Measurements from ENCODE around the gene BABAM1. TPM values are rescaled to one million over a fixed set of nuclear protein-coding genes. Genes with fewer than 3 reads are reported as not detected.

The BABAM1 gene
- total and polyA plus RNA-seq, 9 of the 15 experiments (the other 6 are each of a cell fraction or from before 2014, with no cell fraction given), result 14.7 to 160 (median 113) TPM

DNA sequence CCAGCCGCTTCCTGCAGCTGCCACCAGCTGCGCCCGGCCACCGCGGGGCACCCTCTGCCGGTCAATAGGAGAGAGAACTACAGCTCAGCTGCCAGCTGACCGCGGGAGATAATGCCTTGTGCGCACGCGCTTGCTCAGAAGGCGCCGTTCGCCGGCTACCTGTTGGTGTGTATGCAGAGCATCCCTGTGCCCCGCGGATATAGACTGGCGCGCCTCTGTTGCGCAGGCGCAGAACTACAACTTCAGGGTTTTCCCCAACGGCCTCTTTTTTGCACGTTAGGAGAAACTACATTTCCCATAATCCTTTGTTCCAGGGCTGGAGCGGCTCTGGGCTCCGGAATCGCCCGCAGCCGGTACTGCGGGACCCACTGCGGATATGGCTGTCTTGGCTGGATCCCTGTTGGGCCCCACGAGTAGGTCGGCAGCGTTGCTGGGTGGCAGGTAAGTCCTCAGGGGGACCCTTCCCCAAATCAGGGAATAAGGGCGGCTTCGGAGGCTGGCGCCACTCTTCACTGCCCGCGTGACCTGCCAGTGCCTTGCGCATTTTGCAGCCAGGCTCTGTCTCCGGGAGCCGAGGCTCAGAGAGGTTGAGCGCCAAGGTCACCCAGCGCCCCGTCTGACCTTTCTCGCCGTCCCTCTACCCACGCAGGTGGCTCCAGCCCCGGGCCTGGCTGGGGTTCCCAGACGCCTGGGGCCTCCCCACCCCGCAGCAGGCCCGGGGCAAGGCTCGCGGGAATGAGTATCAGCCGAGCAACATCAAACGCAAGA, 38.5 kb downstream of the BABAM1 start, which contains the start of gene MRPL34 (continued):
- TF ChIP-seq, protein P1, sequence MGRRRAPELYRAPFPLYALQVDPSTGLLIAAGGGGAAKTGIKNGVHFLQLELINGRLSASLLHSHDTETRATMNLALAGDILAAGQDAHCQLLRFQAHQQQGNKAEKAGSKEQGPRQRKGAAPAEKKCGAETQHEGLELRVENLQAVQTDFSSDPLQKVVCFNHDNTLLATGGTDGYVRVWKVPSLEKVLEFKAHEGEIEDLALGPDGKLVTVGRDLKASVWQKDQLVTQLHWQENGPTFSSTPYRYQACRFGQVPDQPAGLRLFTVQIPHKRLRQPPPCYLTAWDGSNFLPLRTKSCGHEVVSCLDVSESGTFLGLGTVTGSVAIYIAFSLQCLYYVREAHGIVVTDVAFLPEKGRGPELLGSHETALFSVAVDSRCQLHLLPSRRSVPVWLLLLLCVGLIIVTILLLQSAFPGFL (CRISPR knock-in tag; IDR thresholded peaks at IDR 0.05), result 0 out of 2 replicates have a peak, but pooled peaks have one; percentile 34
- TF ChIP-seq, protein P2, sequence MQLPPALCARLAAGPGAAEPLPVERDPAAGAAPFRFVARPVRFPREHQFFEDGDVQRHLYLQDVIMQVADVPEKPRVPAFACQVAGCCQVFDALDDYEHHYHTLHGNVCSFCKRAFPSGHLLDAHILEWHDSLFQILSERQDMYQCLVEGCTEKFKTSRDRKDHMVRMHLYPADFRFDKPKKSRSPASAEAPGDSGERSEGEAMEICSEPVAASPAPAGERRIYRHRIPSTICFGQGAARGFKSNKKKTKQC (CRISPR knock-in tag; IDR thresholded peaks at IDR 0.05), result 0 out of 2 replicates have a peak, but pooled peaks have one; percentile 18
- no peak for TF ChIP-seq KDM1A (IDR thresholded peaks at IDR 0.05)
- TF ChIP-seq HMG20A (CRISPR knock-in tag; conservative IDR thresholded peaks at IDR 0.05), result no peak
- TF ChIP-seq, protein P3, sequence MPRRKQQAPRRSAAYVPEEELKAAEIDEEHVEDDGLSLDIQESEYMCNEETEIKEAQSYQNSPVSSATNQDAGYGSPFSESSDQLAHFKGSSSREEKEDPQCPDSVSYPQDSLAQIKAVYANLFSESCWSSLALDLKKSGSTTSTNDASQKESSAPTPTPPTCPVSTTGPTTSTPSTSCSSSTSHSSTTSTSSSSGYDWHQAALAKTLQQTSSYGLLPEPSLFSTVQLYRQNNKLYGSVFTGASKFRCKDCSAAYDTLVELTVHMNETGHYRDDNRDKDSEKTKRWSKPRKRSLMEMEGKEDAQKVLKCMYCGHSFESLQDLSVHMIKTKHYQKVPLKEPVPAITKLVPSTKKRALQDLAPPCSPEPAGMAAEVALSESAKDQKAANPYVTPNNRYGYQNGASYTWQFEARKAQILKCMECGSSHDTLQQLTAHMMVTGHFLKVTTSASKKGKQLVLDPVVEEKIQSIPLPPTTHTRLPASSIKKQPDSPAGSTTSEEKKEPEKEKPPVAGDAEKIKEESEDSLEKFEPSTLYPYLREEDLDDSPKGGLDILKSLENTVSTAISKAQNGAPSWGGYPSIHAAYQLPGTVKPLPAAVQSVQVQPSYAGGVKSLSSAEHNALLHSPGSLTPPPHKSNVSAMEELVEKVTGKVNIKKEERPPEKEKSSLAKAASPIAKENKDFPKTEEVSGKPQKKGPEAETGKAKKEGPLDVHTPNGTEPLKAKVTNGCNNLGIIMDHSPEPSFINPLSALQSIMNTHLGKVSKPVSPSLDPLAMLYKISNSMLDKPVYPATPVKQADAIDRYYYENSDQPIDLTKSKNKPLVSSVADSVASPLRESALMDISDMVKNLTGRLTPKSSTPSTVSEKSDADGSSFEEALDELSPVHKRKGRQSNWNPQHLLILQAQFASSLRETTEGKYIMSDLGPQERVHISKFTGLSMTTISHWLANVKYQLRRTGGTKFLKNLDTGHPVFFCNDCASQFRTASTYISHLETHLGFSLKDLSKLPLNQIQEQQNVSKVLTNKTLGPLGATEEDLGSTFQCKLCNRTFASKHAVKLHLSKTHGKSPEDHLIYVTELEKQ (CRISPR knock-in tag; IDR thresholded peaks at IDR 0.05), result no peak
- TF ChIP-seq MYC (IDR thresholded peaks at IDR 0.05; ENCODE audit: low read depth, low read length), result peak; percentile 75
- TF ChIP-seq MYC (CRISPR knock-in tag; IDR thresholded peaks at IDR 0.05; ENCODE audit: borderline replicate concordance, low read depth), result peak; percentile 26; the same call in 1 of the 2 replicates
- TF ChIP-seq, protein P4, sequence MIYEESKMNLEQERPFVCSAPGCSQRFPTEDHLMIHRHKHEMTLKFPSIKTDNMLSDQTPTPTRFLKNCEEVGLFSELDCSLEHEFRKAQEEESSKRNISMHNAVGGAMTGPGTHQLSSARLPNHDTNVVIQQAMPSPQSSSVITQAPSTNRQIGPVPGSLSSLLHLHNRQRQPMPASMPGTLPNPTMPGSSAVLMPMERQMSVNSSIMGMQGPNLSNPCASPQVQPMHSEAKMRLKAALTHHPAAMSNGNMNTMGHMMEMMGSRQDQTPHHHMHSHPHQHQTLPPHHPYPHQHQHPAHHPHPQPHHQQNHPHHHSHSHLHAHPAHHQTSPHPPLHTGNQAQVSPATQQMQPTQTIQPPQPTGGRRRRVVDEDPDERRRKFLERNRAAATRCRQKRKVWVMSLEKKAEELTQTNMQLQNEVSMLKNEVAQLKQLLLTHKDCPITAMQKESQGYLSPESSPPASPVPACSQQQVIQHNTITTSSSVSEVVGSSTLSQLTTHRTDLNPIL (CRISPR knock-in tag; IDR thresholded peaks at IDR 0.05), result no peak
- TF ChIP-seq, protein P5, sequence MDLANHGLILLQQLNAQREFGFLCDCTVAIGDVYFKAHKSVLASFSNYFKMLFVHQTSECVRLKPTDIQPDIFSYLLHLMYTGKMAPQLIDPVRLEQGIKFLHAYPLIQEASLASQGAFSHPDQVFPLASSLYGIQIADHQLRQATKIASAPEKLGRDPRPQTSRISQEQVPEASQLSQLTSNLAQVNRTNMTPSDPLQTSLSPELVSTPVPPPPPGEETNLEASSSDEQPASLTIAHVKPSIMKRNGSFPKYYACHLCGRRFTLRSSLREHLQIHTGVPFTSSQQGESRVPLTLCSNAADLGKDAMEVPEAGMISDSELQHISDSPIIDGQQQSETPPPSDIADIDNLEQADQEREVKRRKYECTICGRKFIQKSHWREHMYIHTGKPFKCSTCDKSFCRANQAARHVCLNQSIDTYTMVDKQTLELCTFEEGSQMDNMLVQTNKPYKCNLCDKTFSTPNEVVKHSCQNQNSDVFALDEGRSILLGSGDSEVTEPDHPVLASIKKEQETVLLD (IDR thresholded peaks at IDR 0.05), result peak; percentile 97
- TF ChIP-seq, protein P6, sequence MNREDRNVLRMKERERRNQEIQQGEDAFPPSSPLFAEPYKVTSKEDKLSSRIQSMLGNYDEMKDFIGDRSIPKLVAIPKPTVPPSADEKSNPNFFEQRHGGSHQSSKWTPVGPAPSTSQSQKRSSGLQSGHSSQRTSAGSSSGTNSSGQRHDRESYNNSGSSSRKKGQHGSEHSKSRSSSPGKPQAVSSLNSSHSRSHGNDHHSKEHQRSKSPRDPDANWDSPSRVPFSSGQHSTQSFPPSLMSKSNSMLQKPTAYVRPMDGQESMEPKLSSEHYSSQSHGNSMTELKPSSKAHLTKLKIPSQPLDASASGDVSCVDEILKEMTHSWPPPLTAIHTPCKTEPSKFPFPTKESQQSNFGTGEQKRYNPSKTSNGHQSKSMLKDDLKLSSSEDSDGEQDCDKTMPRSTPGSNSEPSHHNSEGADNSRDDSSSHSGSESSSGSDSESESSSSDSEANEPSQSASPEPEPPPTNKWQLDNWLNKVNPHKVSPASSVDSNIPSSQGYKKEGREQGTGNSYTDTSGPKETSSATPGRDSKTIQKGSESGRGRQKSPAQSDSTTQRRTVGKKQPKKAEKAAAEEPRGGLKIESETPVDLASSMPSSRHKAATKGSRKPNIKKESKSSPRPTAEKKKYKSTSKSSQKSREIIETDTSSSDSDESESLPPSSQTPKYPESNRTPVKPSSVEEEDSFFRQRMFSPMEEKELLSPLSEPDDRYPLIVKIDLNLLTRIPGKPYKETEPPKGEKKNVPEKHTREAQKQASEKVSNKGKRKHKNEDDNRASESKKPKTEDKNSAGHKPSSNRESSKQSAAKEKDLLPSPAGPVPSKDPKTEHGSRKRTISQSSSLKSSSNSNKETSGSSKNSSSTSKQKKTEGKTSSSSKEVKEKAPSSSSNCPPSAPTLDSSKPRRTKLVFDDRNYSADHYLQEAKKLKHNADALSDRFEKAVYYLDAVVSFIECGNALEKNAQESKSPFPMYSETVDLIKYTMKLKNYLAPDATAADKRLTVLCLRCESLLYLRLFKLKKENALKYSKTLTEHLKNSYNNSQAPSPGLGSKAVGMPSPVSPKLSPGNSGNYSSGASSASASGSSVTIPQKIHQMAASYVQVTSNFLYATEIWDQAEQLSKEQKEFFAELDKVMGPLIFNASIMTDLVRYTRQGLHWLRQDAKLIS (CRISPR knock-in tag; IDR thresholded peaks at IDR 0.05), result peak; percentile 47; the same call in 1 of the 2 replicates
- no peak for TF ChIP-seq FOXJ3 (CRISPR knock-in tag; IDR thresholded peaks at IDR 0.05)
- no peak for TF ChIP-seq DDX20 (tag; IDR thresholded peaks at IDR 0.05; ENCODE audit: low read depth)
- TF ChIP-seq ZNF347 (CRISPR knock-in tag; IDR thresholded peaks at IDR 0.05; ENCODE audit: low read depth), result no peak
- TF ChIP-seq ERF (CRISPR knock-in tag; IDR thresholded peaks at IDR 0.05), result 0 out of 2 replicates have a peak, but pooled peaks have one; percentile 66

All from K562 (cell line).